Measurements from ENCODE around the gene OTUD7B. TPM values are rescaled to one million over a fixed set of nuclear protein-coding genes. Genes with fewer than 3 reads are reported as not detected.

OTUD7B gene
- total RNA-seq, 1 donor from 2014 or later = 48.9 TPM

- no peak overlapping the region for H3K4me3 Mint-ChIP-seq
- no peak for TF ChIP-seq CTCF (IDR thresholded peaks at IDR 0.05; ENCODE audit: unreplicated experiment)
- H3K27ac Mint-ChIP-seq = no peak overlapping the region
- no peaks in the 10 kb centered on the region for H3K27me3 Mint-ChIP-seq (ENCODE audit: low read depth)
- H3K36me3 Mint-ChIP-seq = peaks cover 36% of the 10 kb centered on the region
- H3K4me1 Mint-ChIP-seq = peaks cover 25% of the 10 kb centered on the region
- no peak for DNase-seq (ENCODE audit: low spot score in 2 of 2, unreplicated experiment in 2 of 2)
- no peaks in the 10 kb centered on the region for H3K9me3 Mint-ChIP-seq
Observed at GRCh38 chr1:149923626-149924025, 86.9 kb downstream of the OTUD7B start.

- Mint-ChIP-seq H3K4me3 (peak within 1 kb of the TSS; percentile 85), H3K4me1 (peaks cover 27% of the 10 kb centered on the region), H3K9me3 (no peaks in the 10 kb centered on the region), H3K27me3 (ENCODE audit: low read depth) (no peaks in the 10 kb centered on the region), H3K36me3 (peaks cover 14% of the 10 kb centered on the region), H3K27ac (peak within 1 kb of the TSS; percentile 71)
- DNase-seq (ENCODE audit: low spot score in 2 of 2, unreplicated experiment in 2 of 2) = peak; percentile 45 to 53
- TF ChIP-seq CTCF (IDR thresholded peaks at IDR 0.05; ENCODE audit: unreplicated experiment) = no peak
Observed at GRCh38 chr1:149917571-149918144, 92.9 kb downstream of the OTUD7B start, which contains the start of gene SV2A. Gene SV2A (minus strand): TSS chr1:149917844. CDS start chr1:149913840, 4,004 bp downstream.

- Mint-ChIP-seq H3K27me3 (ENCODE audit: low read depth) (no peaks in the 10 kb centered on the region), H3K4me1 (peaks cover 27% of the 10 kb centered on the region), H3K27ac (no peak overlapping the region), H3K36me3 (peaks cover 11% of the 10 kb centered on the region), H3K9me3 (no peaks in the 10 kb centered on the region), H3K4me3 (peak overlapping the region; percentile 85)
- no peak for TF ChIP-seq CTCF (IDR thresholded peaks at IDR 0.05; ENCODE audit: unreplicated experiment)
- no peak for DNase-seq (ENCODE audit: low spot score in 2 of 2, unreplicated experiment in 2 of 2)
Observed at GRCh38 chr1:149916898-149917252, 93.7 kb downstream of the OTUD7B start.

- Mint-ChIP-seq H3K27ac (peak overlapping the region; percentile 74), H3K27me3 (ENCODE audit: low read depth) (no peaks in the 10 kb centered on the region), H3K4me3 (peak overlapping the region; percentile 85), H3K36me3 (peaks cover 9% of the 10 kb centered on the region), H3K9me3 (no peaks in the 10 kb centered on the region), H3K4me1 (peaks cover 27% of the 10 kb centered on the region)
- DNase-seq (ENCODE audit: low spot score in 2 of 2, unreplicated experiment in 2 of 2) = no peak
- no peak for TF ChIP-seq CTCF (IDR thresholded peaks at IDR 0.05; ENCODE audit: unreplicated experiment)
Observed at GRCh38 chr1:149916193-149916897, 94.2 kb downstream of the OTUD7B start.

- no peaks in the 10 kb centered on the region for H3K9me3 Mint-ChIP-seq
- DNase-seq (ENCODE audit: low spot score in 2 of 2, unreplicated experiment in 2 of 2) = no peak
- peaks cover 27% of the 10 kb centered on the region for H3K4me1 Mint-ChIP-seq
- no peaks in the 10 kb centered on the region for H3K27me3 Mint-ChIP-seq (ENCODE audit: low read depth)
- H3K36me3 Mint-ChIP-seq = peaks cover 13% of the 10 kb centered on the region
- H3K4me3 Mint-ChIP-seq = peak overlapping the region; percentile 85
- H3K27ac Mint-ChIP-seq = peak overlapping the region; percentile 74
- TF ChIP-seq CTCF (IDR thresholded peaks at IDR 0.05; ENCODE audit: unreplicated experiment) = no peak
Observed at GRCh38 chr1:149915429-149916192, 94.9 kb downstream of the OTUD7B start.

Data from mesothelial cell of epicardium (in vitro differentiated cells).